Endothelial cell of umbilical vein (primary cell): Measurements from ENCODE around the gene NAP1L1. TPM values are rescaled to one million over a fixed set of nuclear protein-coding genes. Genes with fewer than 3 reads are reported as not detected.

Experiments used
- BruUV-seq: library from RNA; stranded (reverse); fragments of 400-500 nt; replicated peaks from 2 replicates; lab custom pipeline; 2021; lab: Mats Ljungman, UMichigan
- CTCF ChIA-PET: fragments of 300-600, 350-600 bp; sonication (Branson Sonifier 250); formaldehyde crosslinking; loops from one replicate; lab custom pipeline; 2021; ENCODE audit warnings: antibody characterized with exemption, inconsistent platforms; lab: Charles Lee
- POLR2A ChIA-PET: fragments of 300-600, 350-600 bp; sonication (Branson Sonifier 250); formaldehyde crosslinking; loops from one replicate; lab custom pipeline; 2021; ENCODE audit warnings: antibody characterized with exemption, inconsistent platforms; lab: Charles Lee
- DNase-seq: peaks from one replicate; pipeline ENCODE4 v3.0.0-alpha.2; 2011; ENCODE audit warnings: low read depth, low spot score
- FAIRE-seq: peaks from 2 replicates; lab custom pipeline; 2011; peaks lifted over from hg19 to GRCh38; lab: Jason Lieb, UNC
- H2AFZ ChIP-seq: 2 replicates; pipeline ENCODE4 v1.6.0; 2012; ENCODE audit warnings: low read depth, low read length, control low read depth, inconsistent platforms
- H3K27ac ChIP-seq: 2 replicates; pipeline ENCODE4 v1.5.1; 2011; ENCODE audit warnings: low read depth, mild to moderate bottlenecking, control low read depth, low read length, moderate library complexity; ENCODE audit not compliant: insufficient read depth
- H3K27me3 ChIP-seq, 2 experiments: 2 replicates each; pipeline versions ENCODE4 v1.6.0 to v1.6.1; 2011; ENCODE audit warnings: low read length in 2 of 2, mixed read lengths in 1 of 2; ENCODE audit not compliant: control insufficient read depth in 2 of 2, insufficient read depth in 2 of 2
- H3K36me3 ChIP-seq, 2 experiments: 2 replicates in 1 of 2; 3 replicates in 1 of 2; pipeline ENCODE4 v1.5.1; 2011; ENCODE audit warnings: low read length in 2 of 2, mild to moderate bottlenecking in 1 of 2, moderate library complexity in 1 of 2; ENCODE audit not compliant: control insufficient read depth in 2 of 2, insufficient read depth in 2 of 2; ENCODE audit errors: extremely low read depth in 1 of 2
- H3K4me1 ChIP-seq: 3 replicates; pipeline ENCODE4 v1.5.1; 2011; ENCODE audit warnings: mild to moderate bottlenecking, low read length; ENCODE audit not compliant: control insufficient read depth, insufficient read depth; ENCODE audit errors: extremely low read depth
- H3K4me2 ChIP-seq: 2 replicates; pipeline ENCODE4 v1.6.1; 2011; ENCODE audit warnings: low read length, control low read depth, mixed read lengths; ENCODE audit not compliant: insufficient read depth
- H3K4me3 ChIP-seq, 3 experiments: fragments of 200-600 bp in 1 of 3; sonication (generic), shearing (Covaris generic) in 1 of 3; replicated peaks in 1 of 3; 2 replicates each; pipeline ENCODE4 v1.5.1; 2011 to 2016; ENCODE audit warnings: control low read depth in 3 of 3, low read length in 3 of 3, mild to moderate bottlenecking in 2 of 3, inconsistent platforms in 1 of 3, low read depth in 1 of 3, moderate library complexity in 1 of 3; ENCODE audit not compliant: insufficient read depth in 1 of 3
- H3K79me2 ChIP-seq: 2 replicates; pipeline ENCODE4 v1.6.0; 2012; ENCODE audit warnings: low read length, inconsistent platforms; ENCODE audit not compliant: control insufficient read depth, insufficient read depth
- H3K9ac ChIP-seq: replicated peaks from 2 replicates; pipeline ENCODE3; 2011; ENCODE audit warnings: low read length, control low read depth; ENCODE audit not compliant: insufficient read depth; ENCODE audit errors: extremely low read depth
- H3K9me1 ChIP-seq: replicated peaks from 3 replicates; pipeline ENCODE4 v1.6.0; 2011; ENCODE audit warnings: mild to moderate bottlenecking, low read length; ENCODE audit not compliant: control insufficient read depth, insufficient read depth; ENCODE audit errors: extremely low read depth
- H3K9me3 ChIP-seq: replicated peaks from 2 replicates; pipeline ENCODE4 v1.5.1; 2012; ENCODE audit warnings: low read length, inconsistent platforms; ENCODE audit not compliant: control insufficient read depth, insufficient read depth
- H4K20me1 ChIP-seq: replicated peaks from 2 replicates; pipeline ENCODE3; 2011; ENCODE audit warnings: mild to moderate bottlenecking, low read length; ENCODE audit not compliant: control insufficient read depth, insufficient read depth; ENCODE audit errors: extremely low read depth
- CTCF ChIP-seq, 2 donors: IDR thresholded peaks; 1 replicate in 1 of 2; 2 replicates in 1 of 2; pipeline ENCODE4 v1.5.1; 2011; ENCODE audit warnings: low read length in 2 of 2, mild to moderate bottlenecking in 2 of 2, moderate library complexity in 2 of 2, control low read depth in 1 of 2, inconsistent platforms in 1 of 2, low read depth in 1 of 2; ENCODE audit not compliant: insufficient read depth in 1 of 2; ENCODE audit errors: extremely low read depth in 1 of 2
- EZH2 ChIP-seq: IDR thresholded peaks from 2 replicates; pipeline ENCODE4 v1.6.1; 2012; ENCODE audit warnings: borderline replicate concordance, low read depth, mild to moderate bottlenecking, moderate library complexity, low read length, inconsistent platforms; ENCODE audit not compliant: severe bottlenecking
- FOS ChIP-seq: IDR thresholded peaks from 2 replicates; pipeline ENCODE4 v1.6.1; 2011; ENCODE audit warnings: mild to moderate bottlenecking, low read length, moderate library complexity, borderline replicate concordance; ENCODE audit not compliant: insufficient read depth
- GATA2 ChIP-seq: IDR thresholded peaks from 2 replicates; pipeline ENCODE4 v1.7.0; 2011; ENCODE audit warnings: low read depth, mild to moderate bottlenecking, moderate library complexity, mixed read lengths, low read length; ENCODE audit not compliant: insufficient read length, insufficient read depth
- JUN ChIP-seq: IDR thresholded peaks from 2 replicates; pipeline ENCODE4 v1.6.1; 2011; ENCODE audit warnings: borderline replicate concordance, low read depth; ENCODE audit not compliant: insufficient read length, insufficient read depth
- MAX ChIP-seq: IDR thresholded peaks from 2 replicates; pipeline ENCODE4 v1.6.1; 2011; ENCODE audit not compliant: insufficient read depth, insufficient read length
- MYC ChIP-seq: IDR thresholded peaks from one replicate; pipeline ENCODE4 v1.6.1; 2011; ENCODE audit warnings: mild to moderate bottlenecking, low read depth, low read length
- POLR2A ChIP-seq: IDR thresholded peaks from 2 replicates; pipeline ENCODE4 v1.6.1; 2012; ENCODE audit warnings: low read depth, mild to moderate bottlenecking, control low read depth, low read length
- POLR2AphosphoS5 ChIP-seq: IDR thresholded peaks from 2 replicates; pipeline ENCODE4 v1.6.1; 2012; ENCODE audit warnings: low read depth, mild to moderate bottlenecking, control low read depth, low read length, moderate library complexity; ENCODE audit not compliant: insufficient read depth
- dilution Hi-C: fragments of 300-500 bp; cut with MboI; formaldehyde crosslinking; loops from one replicate; pipeline ENCODE4 v1.15.0; 2019; ENCODE audit warnings: low sequenced_read_pairs; ENCODE audit not compliant: extremely low pct_ligation_motif_present
- intact Hi-C: fragments of 100-400 bp; cut with micrococcal nuclease; formaldehyde crosslinking; loops from one replicate; pipeline ENCODE4 v1.10.0; 2022
- polyA plus RNA-seq, 4 experiments: library from polyadenylated mRNA; depleted of rRNA in 3 of 4; stranded (reverse) in 3 of 4; unstranded in 1 of 4; fragments of >200 nt; gene quantifications; 2 replicates each; pipeline versions ENCODE4 v1.2.1 to v1.2.3, GENCODE V29; 2011 to 2012; ENCODE audit warnings: missing spikeins in 1 of 4
- total RNA-seq: library from RNA; stranded (reverse); gene quantifications from 2 replicates; pipeline ENCODE4 v1.2.3, GENCODE V29; 2021

Gene NAP1L1
- total and polyA plus RNA-seq, 2 donors (not counting 3 experiments of a cell fraction or from before 2014, with no cell fraction given) = 127 to 649 TPM

- no peak overlapping the region for H3K4me3 ChIP-seq
- ChIA-PET POLR2A (no interaction called here), CTCF (interaction anchor here (1.4 to 1.5 kb wide), 2 partner anchors 10 kb away, joined by 3 to 5 read pairs; no protein-coding TSS in a partner anchor)
- BruUV-seq = no TSS peak
- dilution Hi-C loops (no loop called here), intact Hi-C loops (no loop called here)
- H3K4me2 ChIP-seq = no peak overlapping the region
- H3K9me1 ChIP-seq = no peaks in the 10 kb centered on the region
- no peak overlapping the region for H3K27ac ChIP-seq
- peaks cover 100% of the 10 kb centered on the region for H3K79me2 ChIP-seq
- H3K4me1 ChIP-seq = peaks cover 9% of the 10 kb centered on the region
- FAIRE-seq (no peak), DNase-seq (no peak)
- H4K20me1 ChIP-seq = peaks cover 4% of the 10 kb centered on the region
- TF ChIP-seq GATA2 (no peak), POLR2AphosphoS5 (no peak), FOS (no peak), POLR2A (no peak), MAX (no peak), CTCF (IDR thresholded peaks at IDR 0.05; ENCODE audit: extremely low read depth in 1 of 2, insufficient read depth in 1 of 2, low read depth in 1 of 2, low read length in 2 of 2) (no peak), EZH2 (no peak), JUN (no peak), MYC (no peak)
- H3K9ac ChIP-seq = no peak overlapping the region
- H3K9me3 ChIP-seq = no peaks in the 10 kb centered on the region
- H2AFZ ChIP-seq = no peak overlapping the region
- peaks cover 5 to 7% of the 10 kb centered on the region in 2 experiments for H3K36me3 ChIP-seq
- H3K27me3 ChIP-seq = no peaks in the 10 kb centered on the region
These were observed 11.9 kb downstream of the NAP1L1 start for GRCh38 chr12:76072568-76072967.
